NB4 (cell line): ENCODE measurements around the gene MDGA2.

ENCODE experiments used
- DNase-seq: peaks from one replicate; pipeline ENCODE4 v3.0.0; 2010; ENCODE audit warnings: low read depth
- H3K4me3 ChIP-seq: one replicate; pipeline ENCODE4 v1.5.1; 2011; ENCODE audit warnings: mild to moderate bottlenecking, low read depth, low read length, moderate library complexity
- MYC ChIP-seq: IDR thresholded peaks from 2 replicates; pipeline ENCODE4 v1.6.1; 2011; ENCODE audit warnings: low read depth, low read length
- POLR2A ChIP-seq: IDR thresholded peaks from 2 replicates; pipeline ENCODE4 v1.6.1; 2011; ENCODE audit warnings: mild to moderate bottlenecking; ENCODE audit not compliant: insufficient read length; ENCODE audit errors: extremely low read depth
- TF ChIP-seq, protein P1 (sequence below): IDR thresholded peaks from one replicate; pipeline ENCODE4 v1.5.1; 2012; ENCODE audit warnings: low read depth, low read length
- TF ChIP-seq, protein P2 (sequence below): IDR thresholded peaks from 2 replicates; pipeline ENCODE4 v1.6.1; 2011; ENCODE audit warnings: low read depth, low read length

Gene MDGA2

GRCh38 chr14:47438650-47439140 is 236.7 kb downstream of the MDGA2 start:
- TF ChIP-seq POLR2A, result no peak
- TF ChIP-seq, protein P1, sequence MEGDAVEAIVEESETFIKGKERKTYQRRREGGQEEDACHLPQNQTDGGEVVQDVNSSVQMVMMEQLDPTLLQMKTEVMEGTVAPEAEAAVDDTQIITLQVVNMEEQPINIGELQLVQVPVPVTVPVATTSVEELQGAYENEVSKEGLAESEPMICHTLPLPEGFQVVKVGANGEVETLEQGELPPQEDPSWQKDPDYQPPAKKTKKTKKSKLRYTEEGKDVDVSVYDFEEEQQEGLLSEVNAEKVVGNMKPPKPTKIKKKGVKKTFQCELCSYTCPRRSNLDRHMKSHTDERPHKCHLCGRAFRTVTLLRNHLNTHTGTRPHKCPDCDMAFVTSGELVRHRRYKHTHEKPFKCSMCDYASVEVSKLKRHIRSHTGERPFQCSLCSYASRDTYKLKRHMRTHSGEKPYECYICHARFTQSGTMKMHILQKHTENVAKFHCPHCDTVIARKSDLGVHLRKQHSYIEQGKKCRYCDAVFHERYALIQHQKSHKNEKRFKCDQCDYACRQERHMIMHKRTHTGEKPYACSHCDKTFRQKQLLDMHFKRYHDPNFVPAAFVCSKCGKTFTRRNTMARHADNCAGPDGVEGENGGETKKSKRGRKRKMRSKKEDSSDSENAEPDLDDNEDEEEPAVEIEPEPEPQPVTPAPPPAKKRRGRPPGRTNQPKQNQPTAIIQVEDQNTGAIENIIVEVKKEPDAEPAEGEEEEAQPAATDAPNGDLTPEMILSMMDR, result no peak
- TF ChIP-seq, protein P2, sequence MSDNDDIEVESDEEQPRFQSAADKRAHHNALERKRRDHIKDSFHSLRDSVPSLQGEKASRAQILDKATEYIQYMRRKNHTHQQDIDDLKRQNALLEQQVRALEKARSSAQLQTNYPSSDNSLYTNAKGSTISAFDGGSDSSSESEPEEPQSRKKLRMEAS, result no peak
- no peak for TF ChIP-seq MYC
- H3K4me3 ChIP-seq, result no peak overlapping the region
- no peak for DNase-seq

- TF ChIP-seq MYC (no peak), POLR2A (no peak)
- TF ChIP-seq, protein P1, result no peak
- TF ChIP-seq, protein P2, result no peak
- DNase-seq, result no peak
- H3K4me3 ChIP-seq, result no peak overlapping the region
These were observed 240.0 kb downstream of the MDGA2 start for GRCh38 chr14:47435331-47435965.

- no peak for DNase-seq
- H3K4me3 ChIP-seq, result no peak overlapping the region
- TF ChIP-seq POLR2A (no peak), MYC (no peak)
- TF ChIP-seq, protein P2, result no peak
- TF ChIP-seq, protein P1, result no peak
These were observed 247.8 kb downstream of the MDGA2 start for GRCh38 chr14:47427629-47428028.

DNA sequence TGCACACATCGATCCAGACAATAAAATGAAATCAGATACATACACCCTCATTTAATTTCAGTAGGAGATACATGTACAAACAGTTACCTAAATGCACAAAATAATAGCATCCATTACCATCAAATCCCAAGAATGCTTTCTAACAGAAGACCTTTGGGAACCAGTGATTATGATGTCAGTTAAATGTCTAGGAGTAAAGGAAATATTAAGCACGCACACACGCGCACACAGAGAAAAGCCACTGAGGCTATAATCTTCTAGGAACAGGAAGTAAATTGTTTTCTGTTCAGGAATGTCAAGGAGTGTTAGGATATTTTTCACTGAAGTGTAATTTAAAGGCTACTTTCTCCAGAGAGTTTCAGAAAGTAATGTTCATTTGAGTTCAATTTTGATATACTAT is 250.1 kb downstream of the MDGA2 start:
- TF ChIP-seq MYC, result no peak
- no peak for TF ChIP-seq POLR2A
- TF ChIP-seq, protein P1, result no peak
- TF ChIP-seq, protein P2, result no peak
- no peak overlapping the region for H3K4me3 ChIP-seq
- DNase-seq, result no peak

DNA sequence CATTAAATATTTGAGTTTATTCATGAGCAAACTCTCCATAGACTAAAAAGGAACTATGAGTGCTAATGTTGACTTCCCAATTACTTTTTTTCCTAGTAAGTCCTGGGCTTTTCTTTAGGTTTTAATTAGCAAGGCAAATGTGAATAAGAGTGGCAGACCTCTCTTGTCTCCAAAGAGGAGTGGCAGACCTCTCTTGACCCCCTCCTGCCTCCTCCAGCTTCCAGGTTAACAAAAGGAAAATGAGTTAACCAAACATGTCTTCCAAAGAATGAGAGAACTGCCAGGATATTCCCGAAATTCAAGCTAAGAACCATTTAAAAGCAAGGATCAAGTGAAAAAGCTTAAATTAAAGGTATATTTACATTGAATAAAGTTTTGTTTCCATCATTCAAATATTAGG is 253.2 kb downstream of the MDGA2 start:
- TF ChIP-seq POLR2A, result no peak
- TF ChIP-seq, protein P2, result no peak
- TF ChIP-seq, protein P1, result no peak
- TF ChIP-seq MYC, result no peak
- no peak for DNase-seq
- H3K4me3 ChIP-seq, result no peak overlapping the region
